VCaP (cell line): ENCODE data around the gene NARF.
A peak's percentile ranks its signal among the peaks of the same experiment; 100 is the strongest.

Source experiments
- H3K27ac ChIP-seq: fragments of 450-650 bp; 2 replicates; pipeline ENCODE4 v1.5.1; 2017
- TF ChIP-seq, protein P1 (sequence below): fragments of 450-650 bp; conservative IDR thresholded peaks from 2 replicates; pipeline ENCODE4 v1.5.1; 2017; ENCODE audit warnings: mild to moderate bottlenecking, moderate library complexity

NARF gene

DNA sequence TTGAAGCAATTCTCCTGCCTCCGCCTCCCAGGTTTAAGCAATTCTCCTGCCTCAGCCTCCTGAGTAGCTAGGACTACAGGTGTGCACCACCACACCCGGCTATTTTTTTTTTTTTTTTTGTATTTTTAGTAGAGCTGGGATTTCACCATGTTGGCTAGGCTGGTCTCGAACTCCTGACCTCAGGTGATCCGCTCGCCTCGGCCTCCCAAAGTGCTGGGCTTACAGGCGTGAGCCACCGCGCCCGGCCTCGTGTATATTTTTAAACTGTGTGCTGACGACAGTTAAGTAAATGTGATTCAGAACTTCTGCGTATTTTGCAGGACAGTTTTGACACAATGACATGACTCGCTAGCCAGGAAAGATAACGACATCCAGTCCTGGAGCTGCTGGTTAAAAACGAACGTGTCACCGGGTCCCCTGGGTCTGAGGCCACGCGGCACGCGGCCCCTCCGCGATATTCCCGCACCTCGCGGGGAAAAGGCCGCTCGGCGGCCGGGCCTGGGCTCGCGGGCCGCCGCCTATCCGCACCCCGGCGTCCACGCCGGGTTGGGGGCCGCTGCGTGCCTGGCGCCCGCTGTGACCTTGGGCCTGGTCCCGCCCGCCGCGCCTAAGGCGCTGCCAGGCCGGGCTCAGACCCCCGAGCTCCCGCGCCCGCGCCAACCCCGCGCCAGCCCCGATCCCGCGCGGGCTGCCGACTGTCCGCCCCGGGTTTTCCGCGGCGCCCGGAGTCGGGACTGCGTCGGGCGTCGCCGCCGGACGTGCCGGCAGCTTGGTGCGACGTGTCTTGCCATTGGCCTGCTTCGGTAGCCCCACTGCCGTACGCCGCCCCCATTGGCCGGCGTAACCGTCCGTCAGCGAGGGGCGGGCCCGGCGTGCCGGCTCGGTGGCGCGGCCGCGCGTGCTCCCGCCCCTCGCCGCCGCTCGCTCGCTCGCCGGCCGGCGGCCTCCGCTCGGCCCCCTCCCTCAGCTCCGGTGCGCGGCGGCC, 60.6 kb downstream of the NARF start, which contains the start of gene FOXK2:
Gene FOXK2, plus strand, starts transcription at position 907 of the 985 bp plus-strand sequence. CDS start 157 bp downstream, outside the sequence.
- TF ChIP-seq, protein P1, sequence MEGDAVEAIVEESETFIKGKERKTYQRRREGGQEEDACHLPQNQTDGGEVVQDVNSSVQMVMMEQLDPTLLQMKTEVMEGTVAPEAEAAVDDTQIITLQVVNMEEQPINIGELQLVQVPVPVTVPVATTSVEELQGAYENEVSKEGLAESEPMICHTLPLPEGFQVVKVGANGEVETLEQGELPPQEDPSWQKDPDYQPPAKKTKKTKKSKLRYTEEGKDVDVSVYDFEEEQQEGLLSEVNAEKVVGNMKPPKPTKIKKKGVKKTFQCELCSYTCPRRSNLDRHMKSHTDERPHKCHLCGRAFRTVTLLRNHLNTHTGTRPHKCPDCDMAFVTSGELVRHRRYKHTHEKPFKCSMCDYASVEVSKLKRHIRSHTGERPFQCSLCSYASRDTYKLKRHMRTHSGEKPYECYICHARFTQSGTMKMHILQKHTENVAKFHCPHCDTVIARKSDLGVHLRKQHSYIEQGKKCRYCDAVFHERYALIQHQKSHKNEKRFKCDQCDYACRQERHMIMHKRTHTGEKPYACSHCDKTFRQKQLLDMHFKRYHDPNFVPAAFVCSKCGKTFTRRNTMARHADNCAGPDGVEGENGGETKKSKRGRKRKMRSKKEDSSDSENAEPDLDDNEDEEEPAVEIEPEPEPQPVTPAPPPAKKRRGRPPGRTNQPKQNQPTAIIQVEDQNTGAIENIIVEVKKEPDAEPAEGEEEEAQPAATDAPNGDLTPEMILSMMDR: no peak
- peak within 1 kb of the TSS; percentile 96 for H3K27ac ChIP-seq

- TF ChIP-seq, protein P1: no peak
- H3K27ac ChIP-seq: peak overlapping the region; percentile 96
These were observed 61.7 kb downstream of the NARF start for GRCh38 chr17:82519971-82520903.

DNA sequence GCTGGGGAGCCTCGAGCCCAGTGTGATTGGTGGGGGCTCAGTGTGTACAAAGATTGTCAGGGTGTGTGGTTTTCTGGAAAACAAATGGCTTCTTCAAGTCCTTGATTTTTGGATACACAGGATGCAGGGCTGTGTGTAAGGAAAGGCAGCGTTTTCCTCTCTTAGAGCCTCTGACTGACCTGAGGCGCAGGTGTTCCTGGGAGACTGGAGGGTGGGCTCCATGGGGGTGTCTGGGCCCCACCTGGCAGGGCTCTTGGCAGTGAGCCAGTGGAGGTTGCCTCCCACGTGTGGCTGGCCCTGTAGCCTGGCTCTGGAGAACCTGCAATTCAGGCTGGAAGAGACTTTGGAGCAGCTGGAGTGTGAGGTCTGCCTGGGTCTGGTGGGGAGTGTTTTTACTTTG, 66.0 kb downstream of the NARF start:
- H3K27ac ChIP-seq: peak overlapping the region; percentile 40
- TF ChIP-seq, protein P1: no peak

DNA sequence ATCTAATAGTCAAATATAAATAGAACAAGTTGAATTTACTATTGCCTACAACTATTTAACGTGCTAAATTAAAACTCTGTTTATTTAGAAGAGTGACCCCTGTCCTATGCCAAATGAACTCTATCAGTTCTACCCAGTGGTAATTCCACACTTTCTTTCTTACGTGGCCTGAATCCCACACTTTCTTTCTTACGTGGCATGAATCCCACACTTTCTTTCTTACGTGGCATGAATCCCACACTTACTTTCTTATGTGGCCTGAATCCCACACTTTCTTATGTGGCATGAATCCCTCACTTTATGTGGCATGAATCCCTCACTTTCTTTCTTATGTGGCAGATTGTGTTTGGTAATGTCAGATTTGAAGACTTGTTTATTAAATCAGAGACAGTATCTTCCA, 67.2 kb downstream of the NARF start:
- no peak overlapping the region for H3K27ac ChIP-seq
- TF ChIP-seq, protein P1: no peak

DNA sequence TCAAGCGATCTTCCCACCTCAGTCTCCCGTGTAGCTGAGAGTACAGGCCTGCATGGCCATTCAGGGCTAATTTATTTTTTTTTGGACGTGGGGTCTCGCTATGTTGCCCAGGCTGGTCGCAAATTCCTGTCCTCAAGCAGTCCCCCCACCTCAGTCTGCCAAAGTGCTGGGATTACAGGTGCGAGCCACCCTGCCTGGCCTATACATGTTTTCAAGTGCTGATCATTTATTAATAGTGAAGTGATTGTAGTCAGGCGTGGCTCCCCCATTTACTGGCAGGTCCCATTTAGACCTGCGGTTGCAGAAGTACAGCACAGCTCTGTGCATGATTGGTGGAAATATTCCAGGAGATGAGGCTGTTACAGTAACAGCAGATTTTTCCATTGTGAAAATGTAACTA, 69.4 kb downstream of the NARF start:
- peak overlapping the region; percentile 68 for H3K27ac ChIP-seq

DNA sequence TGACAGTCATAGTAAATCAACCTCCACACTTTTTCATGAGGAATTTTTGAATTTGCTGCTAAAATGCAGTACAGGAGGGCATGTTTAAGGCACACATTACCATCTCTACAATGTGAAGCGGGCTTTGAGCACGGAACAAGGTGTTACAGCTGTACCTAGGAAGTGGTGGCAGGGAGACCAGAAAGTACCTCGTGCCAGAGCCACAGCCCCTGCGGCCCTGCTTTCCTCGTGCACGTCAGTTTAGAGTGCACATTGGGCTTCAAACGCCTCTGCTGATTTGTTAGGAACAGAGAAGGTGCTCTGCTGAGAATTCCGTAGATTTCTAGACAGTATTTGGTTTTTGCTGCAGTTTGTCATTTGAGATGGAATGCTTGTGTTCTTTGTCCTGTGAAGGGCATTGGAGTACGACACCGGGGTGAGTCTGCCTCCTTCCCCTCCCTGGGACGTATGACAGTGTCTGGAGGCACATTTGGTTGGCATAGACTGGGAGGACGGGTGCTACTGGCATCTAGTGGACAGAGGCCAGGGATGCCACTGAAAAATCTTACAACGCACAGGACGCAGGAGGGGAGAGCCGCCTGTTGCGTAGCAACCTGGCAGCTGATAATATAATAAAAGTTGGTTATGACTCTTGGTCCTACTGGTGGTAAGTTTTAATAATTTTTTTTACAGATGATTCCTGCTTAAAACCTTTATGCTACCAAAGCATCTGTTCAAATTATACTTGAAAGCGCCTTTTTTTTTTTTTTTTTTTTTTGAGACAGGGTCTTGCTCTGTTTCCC, 70.1 kb downstream of the NARF start:
- peak overlapping the region; percentile 68 for H3K27ac ChIP-seq
- TF ChIP-seq, protein P1: peak; percentile 94

More for the DNA sequence above, 69.4 kb downstream of the NARF start:
- TF ChIP-seq, protein P1: no peak
